HG03280 (cell line): ENCODE data around the gene TESK2.
A peak's percentile ranks its signal among the peaks of the same experiment; 100 is the strongest.
"Not testable (repeated sequence)": the region's sequence is repeated elsewhere in the genome, so short reads cannot be mapped to it uniquely, and the experiment has no call there.

ENCODE experiments used
- ATAC-seq: cut with Tn5 transposase; IDR thresholded peaks from one replicate; pipeline ENCODE4 v1.9.1; 2021; ENCODE audit warnings: mild to moderate bottlenecking, moderate library complexity; ENCODE audit not compliant: unreplicated experiment

Gene TESK2

GRCh38 chr1:45380125-45380524 lies 110.8 kb downstream of the TESK2 start:
- no peak for ATAC-seq

GRCh38 chr1:45379524-45379923 lies 111.4 kb downstream of the TESK2 start:
- ATAC-seq = no peak

- ATAC-seq = no peak
Measured at GRCh38 chr1:45378184-45378583, 112.8 kb downstream of the TESK2 start.

- ATAC-seq = no peak
Measured at GRCh38 chr1:45375104-45376090, 115.6 kb downstream of the TESK2 start.

- no peak for ATAC-seq
Measured at GRCh38 chr1:45373573-45373972, 117.4 kb downstream of the TESK2 start.

GRCh38 chr1:45370575-45370974 lies 120.4 kb downstream of the TESK2 start:
- ATAC-seq = peak; percentile 74

GRCh38 chr1:45365051-45365450 lies 125.9 kb downstream of the TESK2 start:
- peak; percentile 87 for ATAC-seq

GRCh38 chr1:45364294-45364693 lies 126.7 kb downstream of the TESK2 start:
- no peak for ATAC-seq

GRCh38 chr1:45360981-45361380 lies 130.0 kb downstream of the TESK2 start:
- not testable (repeated sequence) for ATAC-seq

GRCh38 chr1:45359882-45360513 lies 131.0 kb downstream of the TESK2 start:
- ATAC-seq = no peak

- no peak for ATAC-seq
Measured at GRCh38 chr1:45356186-45356585, 134.8 kb downstream of the TESK2 start.

GRCh38 chr1:45355683-45356082 lies 135.3 kb downstream of the TESK2 start:
- no peak for ATAC-seq

GRCh38 chr1:45354838-45355237 lies 136.1 kb downstream of the TESK2 start:
- no peak for ATAC-seq

GRCh38 chr1:45353685-45354084 lies 137.3 kb downstream of the TESK2 start:
- ATAC-seq = no peak

- no peak for ATAC-seq
Measured at GRCh38 chr1:45351508-45351907, 139.5 kb downstream of the TESK2 start.

GRCh38 chr1:45348966-45349677 lies 141.8 kb downstream of the TESK2 start:
- ATAC-seq = no peak

GRCh38 chr1:45348609-45348965 lies 142.4 kb downstream of the TESK2 start:
- no peak for ATAC-seq

GRCh38 chr1:45348020-45348419 lies 142.9 kb downstream of the TESK2 start:
- ATAC-seq = no peak

- no peak for ATAC-seq
Measured at GRCh38 chr1:45346473-45346872, 144.5 kb downstream of the TESK2 start.

- no peak for ATAC-seq
Measured at GRCh38 chr1:45345014-45345413, 145.9 kb downstream of the TESK2 start.

- ATAC-seq = no peak
Measured at GRCh38 chr1:45344499-45344898, 146.5 kb downstream of the TESK2 start.
